B cell (primary cell): Measurements from ENCODE around the gene CPO. TPM values are rescaled to one million over a fixed set of nuclear protein-coding genes. Genes with fewer than 3 reads are reported as not detected.
"Not testable (repeated sequence)": the region's sequence is repeated elsewhere in the genome, so short reads cannot be mapped to it uniquely, and the experiment has no call there.

Source experiments
- ATAC-seq: fragments of 200-7000 bp; cut with Tn5 transposase; one replicate; pipeline ENCODE4 v1.10.0; 2021; ENCODE audit warnings: low read depth, mild to moderate bottlenecking, moderate number of reproducible peaks, moderate library complexity
- CTCF ChIA-PET: fragments of 350-600 bp; sonication (Branson Sonifier 250); formaldehyde crosslinking; loops from one replicate; lab custom pipeline; 2021; ENCODE audit warnings: antibody characterized with exemption, inconsistent platforms; lab: Charles Lee
- POLR2A ChIA-PET: fragments of 350-600 bp; sonication (Branson Sonifier 250); formaldehyde crosslinking; loops from one replicate; lab custom pipeline; 2021; ENCODE audit warnings: antibody characterized with exemption; lab: Charles Lee
- DNase-seq: peaks from one replicate; pipeline ENCODE4 v3.0.0; 2013
- H2AFZ ChIP-seq: 2 replicates; pipeline ENCODE4 v1.6.1; 2012; ENCODE audit warnings: mild to moderate bottlenecking, low read depth, low read length; ENCODE audit not compliant: insufficient read depth, poor library complexity, severe bottlenecking
- H3K27ac ChIP-seq, 2 donors: 1 replicate in 1 of 2; 2 replicates in 1 of 2; pipeline ENCODE4 v1.5.1; 2012 to 2013; ENCODE audit warnings: low read length in 2 of 2, mild to moderate bottlenecking in 2 of 2, moderate library complexity in 1 of 2
- H3K27me3 ChIP-seq, 4 experiments: fragments of 200-600 bp in 1 of 4; sonication (generic) in 1 of 4; replicated peaks in 1 of 4; 1 replicate in 2 of 4; 2 replicates in 2 of 4; pipeline versions ENCODE4 v1.6.1 to v1.7.0; 2013 to 2016; ENCODE audit warnings: low read length in 3 of 4, mild to moderate bottlenecking in 2 of 4, mixed read lengths in 1 of 4, moderate library complexity in 1 of 4; ENCODE audit not compliant: insufficient read depth in 4 of 4, control insufficient read depth in 3 of 4; ENCODE audit errors: control extremely low read depth in 1 of 4
- H3K36me3 ChIP-seq, 2 experiments: replicated peaks in 1 of 2; 1 replicate in 1 of 2; 2 replicates in 1 of 2; pipeline versions ENCODE4 v1.6.1 to v1.7.1; 2013; ENCODE audit warnings: low read length in 1 of 2; ENCODE audit not compliant: insufficient read depth in 2 of 2, control insufficient read depth in 1 of 2; ENCODE audit errors: control extremely low read depth in 1 of 2, extremely low read depth in 1 of 2
- H3K4me1 ChIP-seq, 2 donors: fragments of 200-600 bp in 1 of 2; sonication (generic) in 1 of 2; 1 replicate in 1 of 2; 2 replicates in 1 of 2; pipeline versions ENCODE4 v1.5.1 to v1.6.1; 2013 to 2017; ENCODE audit warnings: low read length in 2 of 2; ENCODE audit not compliant: control insufficient read depth in 2 of 2, insufficient read depth in 2 of 2
- H3K4me2 ChIP-seq: replicated peaks from 2 replicates; pipeline ENCODE3; 2012; ENCODE audit warnings: mild to moderate bottlenecking, low read depth, low read length; ENCODE audit not compliant: poor library complexity, severe bottlenecking
- H3K4me3 ChIP-seq, 5 experiments: fragments of 200-600 bp in 1 of 5; sonication (generic) in 1 of 5; 1 replicate in 3 of 5; 2 replicates in 2 of 5; pipeline versions ENCODE4 v1.5.1 to v1.7.0; 2011 to 2016; ENCODE audit warnings: low read length in 4 of 5, mild to moderate bottlenecking in 4 of 5, low read depth in 2 of 5, control low read depth in 1 of 5, moderate library complexity in 1 of 5; ENCODE audit not compliant: insufficient read depth in 1 of 5; ENCODE audit errors: control extremely low read depth in 1 of 5, extremely low read depth in 1 of 5
- H3K79me2 ChIP-seq: fragments of 200-600 bp; sonication (generic); one replicate; pipeline ENCODE4 v1.6.0; 2016; ENCODE audit warnings: low read length; ENCODE audit not compliant: control insufficient read depth, insufficient read depth
- H3K9ac ChIP-seq: fragments of 200-600 bp; sonication (generic); 2 replicates; pipeline ENCODE4 v1.6.1; 2017; ENCODE audit warnings: mild to moderate bottlenecking, low read length, moderate library complexity
- H3K9me3 ChIP-seq, 3 donors: one replicate each; pipeline versions ENCODE4 v1.6.1 to v1.7.1; 2013; ENCODE audit warnings: low read length in 2 of 3; ENCODE audit not compliant: control insufficient read depth in 2 of 3, insufficient read depth in 1 of 3; ENCODE audit errors: control extremely low read depth in 1 of 3
- H4K20me1 ChIP-seq: 2 replicates; pipeline ENCODE4 v1.6.0; 2012; ENCODE audit warnings: mild to moderate bottlenecking, low read length; ENCODE audit not compliant: insufficient read depth, control insufficient read depth, poor library complexity, severe bottlenecking
- H3K27ac Mint-ChIP-seq: one replicate; pipeline ENCODE4 v1.8.0; 2021; ENCODE audit warnings: mixed read lengths
- H3K27me3 Mint-ChIP-seq: one replicate; pipeline ENCODE4 v1.8.0; 2021; ENCODE audit warnings: mixed read lengths
- H3K4me1 Mint-ChIP-seq: one replicate; pipeline ENCODE4 v1.8.0; 2021; ENCODE audit warnings: mixed read lengths
- H3K4me3 Mint-ChIP-seq: one replicate; pipeline ENCODE4 v1.8.0; 2021; ENCODE audit warnings: mixed read lengths
- H3K9me3 Mint-ChIP-seq: one replicate; pipeline ENCODE4 v1.8.0; 2022; ENCODE audit warnings: mixed read lengths; ENCODE audit not compliant: insufficient read depth
- CTCF ChIP-seq: fragments of 200-600 bp; IDR thresholded peaks from one replicate; pipeline ENCODE4 v1.8.0; 2022; ENCODE audit warnings: antibody characterized with exemption, mild to moderate bottlenecking
- EZH2 ChIP-seq: IDR thresholded peaks from 2 replicates; pipeline ENCODE4 v1.6.1; 2012; ENCODE audit warnings: borderline replicate concordance, low read depth, mild to moderate bottlenecking, moderate library complexity, low read length; ENCODE audit not compliant: insufficient read depth, poor library complexity, severe bottlenecking
- WGBS: methylation state at CpG from one replicate; pipeline ENCODE4 v1.1.5; 2013; ENCODE audit warnings: missing lambda C conversion rate; ENCODE audit not compliant: insufficient coverage; 5-methylcytosine and 5-hydroxymethylcytosine counted together
- intact Hi-C: fragments of 100-400 bp; cut with micrococcal nuclease; formaldehyde crosslinking; loops from one replicate; pipeline ENCODE4 v1.10.0; 2022
- polyA plus RNA-seq: library from polyadenylated mRNA; depleted of rRNA; stranded (reverse); fragments of >200 nt; gene quantifications from 2 replicates; pipeline ENCODE4 v1.2.3, GENCODE V29; 2012
- total RNA-seq, 2 donors: library from RNA; stranded (reverse); fragments of 120-200 nt in 1 of 2; gene quantifications; 1 replicate in 1 of 2; 2 replicates in 1 of 2; pipeline versions ENCODE4 v1.2.3 to v1.2.4, GENCODE V29; 2013 to 2022

The CPO gene
- total and polyA plus RNA-seq, 2 donors (not counting 1 experiment from before 2014, with no cell fraction given): not detected

- H2AFZ ChIP-seq: no peak overlapping the region
- WGBS: no CpG with 5 or more reads among the region's 2 CpGs
- H4K20me1 ChIP-seq: no peaks in the 10 kb centered on the region
- Mint-ChIP-seq H3K4me1 (peaks cover 1% of the 10 kb centered on the region), H3K9me3 (peaks cover 3% of the 10 kb centered on the region), H3K4me3 (no peak overlapping the region), H3K27ac (no peak overlapping the region), H3K27me3 (peaks cover 4% of the 10 kb centered on the region)
- DNase-seq (no peak), ATAC-seq (no peak)
- H3K9me3 ChIP-seq: peaks cover 0 to 2% (median 1%) of the 10 kb centered on the region in 3 donors
- no peak overlapping the region for H3K4me3 ChIP-seq
- H3K27ac ChIP-seq: no peak overlapping the region
- no peaks in the 10 kb centered on the region for H3K27me3 ChIP-seq
- ChIA-PET POLR2A (no interaction called here), CTCF (no interaction called here)
- no peak for TF ChIP-seq CTCF
- no peak for TF ChIP-seq EZH2
- intact Hi-C loops: no loop called here
- no peaks in the 10 kb centered on the region for H3K79me2 ChIP-seq
- no peak overlapping the region for H3K9ac ChIP-seq
- H3K4me2 ChIP-seq: no peak overlapping the region
- H3K4me1 ChIP-seq: no peaks in the 10 kb centered on the region
- H3K36me3 ChIP-seq: no peaks in the 10 kb centered on the region
Measured at GRCh38 chr2:206942592-206943478, 3.5 kb downstream of the CPO start.

GRCh38 chr2:206953404-206953803 lies 14.1 kb downstream of the CPO start:
- H3K4me1 Mint-ChIP-seq, POLR2A ChIA-PET, intact Hi-C loops: not testable (repeated sequence)

More at GRCh38 chr2:206953404-206953803, 14.1 kb downstream of the CPO start:
- H2AFZ ChIP-seq, H3K27me3 ChIP-seq, H3K9ac ChIP-seq, CTCF ChIA-PET, H3K79me2 ChIP-seq, H3K4me3 ChIP-seq, H3K27ac ChIP-seq, H3K4me3 Mint-ChIP-seq, H3K4me2 ChIP-seq, H4K20me1 ChIP-seq, H3K36me3 ChIP-seq, H3K27me3 Mint-ChIP-seq, H3K27ac Mint-ChIP-seq, H3K4me1 ChIP-seq, DNase-seq, ATAC-seq: not testable (repeated sequence)
- peaks cover 0 to 12% (median 7%) of the 10 kb centered on the region in 3 donors for H3K9me3 ChIP-seq
- peaks cover 12% of the 10 kb centered on the region for H3K9me3 Mint-ChIP-seq
- 100% methylated on average over 1 of the region's 2 CpGs for WGBS
